Measurements from ENCODE around the gene WSCD2.
"Not testable (repeated sequence)": the region's sequence is repeated elsewhere in the genome, so short reads cannot be mapped to it uniquely, and the experiment has no call there.

The WSCD2 gene

GRCh38 chr12:108211157-108211556 is 82.1 kb downstream of the WSCD2 start:
- peaks cover 7% of the 10 kb centered on the region for H3K27me3 ChIP-seq (ENCODE audit: insufficient read depth, insufficient read length)

GRCh38 chr12:108213871-108214445 is 84.9 kb downstream of the WSCD2 start:
- TF ChIP-seq YY1 (IDR thresholded peaks at IDR 0.05; ENCODE audit: insufficient read depth, insufficient read length) (no peak), SUZ12 (IDR thresholded peaks at IDR 0.05; ENCODE audit: extremely low read depth, insufficient read depth, insufficient read length) (no peak), ZNF274 (IDR thresholded peaks at IDR 0.05; ENCODE audit: low read depth, low read length) (no peak)

More at GRCh38 chr12:108211157-108211556, 82.1 kb downstream of the WSCD2 start:
- TF ChIP-seq YY1 (IDR thresholded peaks at IDR 0.05; ENCODE audit: insufficient read depth, insufficient read length) (no peak), SUZ12 (IDR thresholded peaks at IDR 0.05; ENCODE audit: extremely low read depth, insufficient read depth, insufficient read length) (no peak), ZNF274 (IDR thresholded peaks at IDR 0.05; ENCODE audit: low read depth, low read length) (no peak)
- Histone ChIP-seq H3K4me3 (ENCODE audit: insufficient read length, low read depth) (no peak overlapping the region), H3K9me3 (ENCODE audit: insufficient read depth, low read length) (no peaks in the 10 kb centered on the region), H3K4me1 (ENCODE audit: insufficient read depth, insufficient read length) (peaks cover 2% of the 10 kb centered on the region), H3K36me3 (ENCODE audit: insufficient read depth, insufficient read length, low read length) (no peaks in the 10 kb centered on the region), H3K9ac (ENCODE audit: insufficient read length, low read depth) (no peak overlapping the region)
- DNase-seq (ENCODE audit: low read depth, low spot score) = peak; percentile 25

GRCh38 chr12:108214486-108214885 is 85.4 kb downstream of the WSCD2 start:
- peak; percentile 50 for DNase-seq (ENCODE audit: low read depth, low spot score)
- Histone ChIP-seq H3K4me3 (ENCODE audit: insufficient read length, low read depth) (no peak overlapping the region), H3K27me3 (ENCODE audit: insufficient read depth, insufficient read length) (peaks cover 7% of the 10 kb centered on the region), H3K36me3 (ENCODE audit: insufficient read depth, insufficient read length, low read length) (no peaks in the 10 kb centered on the region), H3K9ac (ENCODE audit: insufficient read length, low read depth) (no peak overlapping the region), H3K4me1 (ENCODE audit: insufficient read depth, insufficient read length) (no peaks in the 10 kb centered on the region), H3K9me3 (ENCODE audit: insufficient read depth, low read length) (no peaks in the 10 kb centered on the region)
- TF ChIP-seq SUZ12 (IDR thresholded peaks at IDR 0.05; ENCODE audit: extremely low read depth, insufficient read depth, insufficient read length) (no peak), YY1 (IDR thresholded peaks at IDR 0.05; ENCODE audit: insufficient read depth, insufficient read length) (no peak), ZNF274 (IDR thresholded peaks at IDR 0.05; ENCODE audit: low read depth, low read length) (no peak)

More at GRCh38 chr12:108213871-108214445, 84.9 kb downstream of the WSCD2 start:
- Histone ChIP-seq H3K4me1 (ENCODE audit: insufficient read depth, insufficient read length) (no peaks in the 10 kb centered on the region), H3K36me3 (ENCODE audit: insufficient read depth, insufficient read length, low read length) (no peaks in the 10 kb centered on the region), H3K9ac (ENCODE audit: insufficient read length, low read depth) (no peak overlapping the region), H3K9me3 (ENCODE audit: insufficient read depth, low read length) (no peaks in the 10 kb centered on the region), H3K27me3 (ENCODE audit: insufficient read depth, insufficient read length) (peaks cover 7% of the 10 kb centered on the region), H3K4me3 (ENCODE audit: insufficient read length, low read depth) (no peak overlapping the region)
- DNase-seq (ENCODE audit: low read depth, low spot score) = no peak

GRCh38 chr12:108215458-108215857 is 86.4 kb downstream of the WSCD2 start:
- no peaks in the 10 kb centered on the region for H3K4me1 ChIP-seq (ENCODE audit: insufficient read depth, insufficient read length)
- no peak for TF ChIP-seq ZNF274 (IDR thresholded peaks at IDR 0.05; ENCODE audit: low read depth, low read length)
- no peak for TF ChIP-seq YY1 (IDR thresholded peaks at IDR 0.05; ENCODE audit: insufficient read depth, insufficient read length)
- TF ChIP-seq SUZ12 (IDR thresholded peaks at IDR 0.05; ENCODE audit: extremely low read depth, insufficient read depth, insufficient read length) = no peak
- no peak overlapping the region for H3K4me3 ChIP-seq (ENCODE audit: insufficient read length, low read depth)

GRCh38 chr12:108218921-108219320 is 89.8 kb downstream of the WSCD2 start:
- Histone ChIP-seq H3K4me3 (ENCODE audit: insufficient read length, low read depth) (no peak overlapping the region), H3K4me1 (ENCODE audit: insufficient read depth, insufficient read length) (no peaks in the 10 kb centered on the region), H3K9ac (ENCODE audit: insufficient read length, low read depth) (no peak overlapping the region), H3K9me3 (ENCODE audit: insufficient read depth, low read length) (no peaks in the 10 kb centered on the region), H3K27me3 (ENCODE audit: insufficient read depth, insufficient read length) (peaks cover under 1% of the 10 kb centered on the region), H3K36me3 (ENCODE audit: insufficient read depth, insufficient read length, low read length) (no peaks in the 10 kb centered on the region)
- DNase-seq (ENCODE audit: low read depth, low spot score) = no peak
- TF ChIP-seq ZNF274 (IDR thresholded peaks at IDR 0.05; ENCODE audit: low read depth, low read length) (no peak), YY1 (IDR thresholded peaks at IDR 0.05; ENCODE audit: insufficient read depth, insufficient read length) (no peak), SUZ12 (IDR thresholded peaks at IDR 0.05; ENCODE audit: extremely low read depth, insufficient read depth, insufficient read length) (no peak)

More at GRCh38 chr12:108215458-108215857, 86.4 kb downstream of the WSCD2 start:
- Histone ChIP-seq H3K36me3 (ENCODE audit: insufficient read depth, insufficient read length, low read length) (no peaks in the 10 kb centered on the region), H3K9ac (ENCODE audit: insufficient read length, low read depth) (no peak overlapping the region), H3K27me3 (ENCODE audit: insufficient read depth, insufficient read length) (peaks cover 7% of the 10 kb centered on the region), H3K9me3 (ENCODE audit: insufficient read depth, low read length) (no peaks in the 10 kb centered on the region)
- no peak for DNase-seq (ENCODE audit: low read depth, low spot score)

- not testable (repeated sequence) for H3K4me1 ChIP-seq (ENCODE audit: insufficient read depth, insufficient read length); H3K9me3 ChIP-seq (ENCODE audit: insufficient read depth, low read length); H3K27me3 ChIP-seq (ENCODE audit: insufficient read depth, insufficient read length); H3K36me3 ChIP-seq (ENCODE audit: insufficient read depth, insufficient read length, low read length); H3K9ac ChIP-seq (ENCODE audit: insufficient read length, low read depth); DNase-seq (ENCODE audit: low read depth, low spot score); H3K4me3 ChIP-seq (ENCODE audit: insufficient read length, low read depth)
Observed at GRCh38 chr12:108225101-108225500, 96.0 kb downstream of the WSCD2 start.

GRCh38 chr12:108226866-108227265 is 97.8 kb downstream of the WSCD2 start:
- no peak for TF ChIP-seq SUZ12 (IDR thresholded peaks at IDR 0.05; ENCODE audit: extremely low read depth, insufficient read depth, insufficient read length)
- TF ChIP-seq YY1 (IDR thresholded peaks at IDR 0.05; ENCODE audit: insufficient read depth, insufficient read length) = no peak
- Histone ChIP-seq H3K27me3 (ENCODE audit: insufficient read depth, insufficient read length) (no peaks in the 10 kb centered on the region), H3K9me3 (ENCODE audit: insufficient read depth, low read length) (no peaks in the 10 kb centered on the region)

More at GRCh38 chr12:108226866-108227265, 97.8 kb downstream of the WSCD2 start:
- Histone ChIP-seq H3K4me3 (ENCODE audit: insufficient read length, low read depth) (no peak overlapping the region), H3K9ac (ENCODE audit: insufficient read length, low read depth) (no peak overlapping the region), H3K4me1 (ENCODE audit: insufficient read depth, insufficient read length) (no peaks in the 10 kb centered on the region), H3K36me3 (ENCODE audit: insufficient read depth, insufficient read length, low read length) (no peaks in the 10 kb centered on the region)
- no peak for DNase-seq (ENCODE audit: low read depth, low spot score)

Measured in NT2/D1 (cell line).